OCI-M1 (cell line): ENCODE results near the gene DLG2.

Experiments used
- DNase-seq: peaks from one replicate; lab custom pipeline; 2025; lab: John Stamatoyannopoulos, UW

The DLG2 gene

GRCh38 chr11:83528225-83528624 lies 2098.9 kb downstream of the DLG2 start:
- no peak for DNase-seq

DNA sequence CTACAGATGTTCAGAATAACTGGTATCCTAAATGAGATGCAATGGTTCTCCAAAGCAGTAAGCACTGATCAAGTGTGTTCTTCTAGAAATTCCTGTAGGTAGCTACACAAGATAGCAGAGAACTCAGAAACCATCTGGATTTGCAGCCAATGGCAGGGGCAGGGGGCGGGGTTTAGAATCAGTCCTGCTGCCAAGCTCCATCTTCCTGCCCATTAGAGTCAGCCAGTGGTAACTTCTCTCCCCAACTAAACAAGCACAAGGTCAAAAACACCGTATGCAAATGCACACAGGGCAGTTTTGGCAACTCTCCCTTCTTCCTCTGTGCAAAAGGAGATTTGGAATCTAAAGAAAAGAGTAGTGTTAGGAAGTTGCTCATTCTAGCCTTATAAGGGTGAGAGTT lies 2103.5 kb downstream of the DLG2 start:
- DNase-seq = no peak

DNA sequence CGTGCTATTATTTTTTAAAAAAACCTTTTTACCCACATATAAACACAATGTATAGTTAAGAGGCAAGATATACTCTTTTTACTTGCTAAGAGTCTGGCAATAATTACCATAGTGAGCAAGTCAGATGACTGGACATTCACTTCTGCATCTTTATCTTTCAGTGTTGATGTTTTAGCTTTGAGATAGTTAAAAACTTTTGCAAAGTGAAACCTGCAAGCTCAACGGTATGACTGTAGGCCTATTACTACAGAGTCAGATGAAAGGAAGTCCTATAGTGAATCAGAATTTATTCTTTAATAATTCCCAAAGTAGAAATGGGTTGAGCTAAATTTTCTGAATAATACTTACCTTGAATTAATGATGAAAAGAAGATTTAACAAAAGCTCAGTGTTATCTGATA lies 2104.2 kb downstream of the DLG2 start:
- DNase-seq = no peak

DNA sequence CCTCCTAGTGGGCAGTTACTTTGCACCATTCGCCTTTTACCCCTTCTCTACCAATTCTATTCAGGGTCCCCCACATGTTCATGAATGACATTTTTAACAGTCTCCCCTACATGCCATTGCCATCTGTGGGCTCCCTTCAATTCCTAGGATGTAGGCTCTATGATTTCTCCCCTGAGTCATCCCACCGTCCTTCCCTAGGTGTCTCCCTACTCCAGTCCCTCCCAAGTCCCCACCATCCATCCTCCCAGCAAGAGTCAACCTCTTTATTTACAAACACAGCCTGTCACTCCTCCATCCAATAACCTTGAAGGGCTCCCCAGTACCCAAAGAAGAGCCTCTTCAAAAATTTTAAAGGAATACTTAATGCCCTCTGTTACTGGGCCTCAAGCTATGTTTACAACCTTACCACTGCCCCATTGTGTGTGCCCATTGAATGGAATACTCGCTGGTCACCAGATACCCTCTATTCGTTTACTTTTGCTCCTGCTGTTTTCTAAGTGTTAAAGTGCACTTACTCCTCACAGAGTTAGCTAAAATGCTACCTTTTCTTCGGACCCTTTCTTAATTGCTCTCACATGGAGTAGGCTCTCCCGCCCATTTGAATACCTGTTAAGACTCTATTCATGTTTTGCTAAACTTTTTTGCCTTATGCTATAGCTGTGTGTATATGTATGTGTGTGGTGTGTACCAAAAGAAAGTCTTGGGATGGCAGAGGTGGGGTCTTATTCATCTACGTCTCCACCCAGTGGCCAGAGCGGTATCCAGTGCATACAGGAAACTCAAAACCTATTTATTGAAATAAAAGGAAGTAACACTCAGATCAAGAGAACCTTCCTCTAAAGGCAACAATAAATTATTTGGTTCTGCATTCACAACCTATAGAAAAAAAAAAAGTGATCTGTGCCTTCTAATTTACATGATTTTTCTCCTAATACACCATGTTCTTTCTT lies 2105.2 kb downstream of the DLG2 start:
- peak; percentile 69 for DNase-seq

- DNase-seq = no peak
Measured at GRCh38 chr11:83520849-83521248, 2106.3 kb downstream of the DLG2 start.

DNA sequence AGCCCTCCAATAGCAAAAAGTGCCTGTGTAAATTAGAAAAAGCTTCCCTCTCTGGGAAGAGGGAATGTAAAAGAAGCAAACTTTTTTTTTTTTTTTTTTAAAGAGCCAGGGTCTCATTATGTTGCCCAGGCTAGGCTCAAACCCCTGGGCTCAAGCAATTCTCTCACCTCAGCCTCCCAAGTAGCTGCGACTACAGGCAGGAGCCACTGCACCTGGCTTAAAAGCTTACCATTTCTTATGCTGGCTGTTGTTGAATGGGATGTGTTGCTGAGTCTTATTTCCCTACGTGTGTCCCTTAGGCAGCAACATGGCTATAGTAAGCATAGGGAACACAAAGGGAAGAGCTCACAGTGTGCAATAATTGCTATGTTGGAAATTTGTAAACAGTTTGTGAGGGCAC lies 2115.5 kb downstream of the DLG2 start:
- no peak for DNase-seq

DNA sequence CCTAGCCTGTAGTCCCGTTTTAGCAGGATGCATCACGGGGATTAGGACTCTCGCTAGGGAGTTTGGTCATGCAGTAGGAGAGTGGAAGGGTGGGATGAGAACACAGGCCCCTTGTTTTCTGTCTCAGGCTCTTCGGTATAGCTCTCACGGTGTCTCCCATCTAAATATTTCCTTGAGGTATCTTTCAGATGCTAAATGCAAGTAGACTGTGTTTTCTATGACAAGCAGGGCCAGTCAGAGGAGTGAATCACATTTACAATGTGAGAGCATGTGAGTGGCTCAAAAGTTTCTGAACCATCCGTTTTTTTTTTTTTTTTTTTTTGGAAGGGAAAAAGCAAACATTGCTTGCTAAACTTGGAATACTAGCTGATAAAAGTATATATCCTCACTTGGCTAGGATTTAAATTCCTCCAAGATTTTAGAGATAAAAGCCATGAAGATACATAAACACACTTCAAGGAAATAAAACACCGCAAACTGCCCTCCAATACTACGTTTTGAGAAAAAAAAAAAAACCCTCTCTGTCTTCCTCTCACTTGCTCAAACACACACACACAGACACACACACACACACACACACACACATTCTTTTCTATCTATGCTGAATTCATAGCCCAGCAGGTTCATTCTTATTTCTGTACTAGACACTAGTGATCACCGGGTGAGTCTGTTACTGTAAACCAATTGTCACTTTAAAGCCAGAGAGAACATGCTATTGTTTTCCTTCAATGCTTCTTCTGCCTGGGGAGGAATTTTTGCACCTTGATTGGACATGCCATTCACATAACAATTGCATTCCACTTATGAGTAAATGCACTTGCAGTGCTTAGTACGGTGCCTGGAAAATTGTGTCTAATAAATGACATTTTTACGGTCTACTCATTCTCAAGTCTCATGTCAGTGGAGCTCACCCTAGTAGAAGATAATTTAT lies 2116.3 kb downstream of the DLG2 start:
- DNase-seq = no peak

DNA sequence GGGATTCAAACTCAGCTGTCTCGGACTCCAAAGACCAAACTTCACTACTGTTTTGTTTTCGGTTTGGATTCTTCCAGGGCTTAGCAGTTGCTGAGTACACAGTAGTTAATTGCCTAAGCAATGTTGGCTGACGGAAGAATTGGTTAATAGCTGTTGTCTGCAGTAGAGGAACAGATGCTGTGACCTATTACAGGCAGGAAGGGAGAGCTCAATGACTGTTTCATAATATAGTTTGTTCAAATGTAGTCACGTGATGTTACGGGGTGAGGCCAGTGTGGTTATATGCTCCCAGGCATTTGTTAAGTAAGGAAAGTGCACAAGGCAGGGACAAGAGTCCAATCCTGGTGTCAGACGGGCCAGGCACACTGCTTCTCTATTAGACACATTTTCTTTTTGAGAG lies 2118.3 kb downstream of the DLG2 start:
- no peak for DNase-seq

GRCh38 chr11:83502041-83502440 lies 2125.1 kb downstream of the DLG2 start:
- DNase-seq = no peak

GRCh38 chr11:83493917-83494316 lies 2133.2 kb downstream of the DLG2 start:
- no peak for DNase-seq

- no peak for DNase-seq
Measured at GRCh38 chr11:83493034-83493433, 2134.1 kb downstream of the DLG2 start.

GRCh38 chr11:83483808-83484207 lies 2143.3 kb downstream of the DLG2 start:
- no peak for DNase-seq

DNA sequence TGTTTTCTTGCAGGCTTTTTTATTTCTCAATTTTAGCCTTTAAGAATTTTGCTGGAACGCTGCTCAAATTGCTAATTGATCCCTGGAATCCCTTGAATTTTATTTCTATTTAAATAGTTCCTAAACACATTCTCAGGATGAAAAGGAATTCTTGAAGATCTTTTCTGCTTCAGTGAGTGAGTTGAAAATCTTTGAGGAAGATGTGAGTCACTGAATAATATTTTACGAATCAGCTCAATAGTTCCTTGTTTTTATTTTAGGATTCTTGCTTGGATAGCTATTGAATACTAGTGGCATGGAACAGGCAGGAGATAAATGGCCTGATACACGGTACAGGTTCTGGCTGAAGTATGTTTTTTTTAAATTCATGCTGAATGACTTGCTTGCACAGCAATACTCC lies 2146.3 kb downstream of the DLG2 start:
- no peak for DNase-seq

GRCh38 chr11:83480251-83480650 lies 2146.9 kb downstream of the DLG2 start:
- peak; percentile 93 for DNase-seq

GRCh38 chr11:83477772-83478171 lies 2149.4 kb downstream of the DLG2 start:
- no peak for DNase-seq

GRCh38 chr11:83475760-83476159 lies 2151.4 kb downstream of the DLG2 start:
- DNase-seq = no peak

DNA sequence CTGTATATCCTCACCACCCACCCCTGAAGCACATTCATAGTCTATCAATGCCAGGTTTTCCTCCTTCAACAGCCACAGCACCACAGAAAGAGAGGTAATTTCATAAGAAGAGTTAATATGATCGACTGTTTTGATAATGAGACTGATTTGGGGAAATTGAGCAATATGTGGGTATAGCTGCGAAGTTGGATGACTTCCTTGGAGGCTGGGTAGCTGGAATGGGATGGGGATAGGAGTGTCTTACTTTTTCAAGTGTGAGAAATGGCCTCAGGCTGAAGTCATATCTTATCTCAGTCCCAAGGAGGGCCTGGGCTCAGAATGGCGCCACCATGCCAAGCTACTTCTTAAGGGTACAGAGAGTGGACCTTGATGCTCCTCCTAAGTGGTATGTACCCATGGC lies 2153.4 kb downstream of the DLG2 start:
- DNase-seq = no peak

DNA sequence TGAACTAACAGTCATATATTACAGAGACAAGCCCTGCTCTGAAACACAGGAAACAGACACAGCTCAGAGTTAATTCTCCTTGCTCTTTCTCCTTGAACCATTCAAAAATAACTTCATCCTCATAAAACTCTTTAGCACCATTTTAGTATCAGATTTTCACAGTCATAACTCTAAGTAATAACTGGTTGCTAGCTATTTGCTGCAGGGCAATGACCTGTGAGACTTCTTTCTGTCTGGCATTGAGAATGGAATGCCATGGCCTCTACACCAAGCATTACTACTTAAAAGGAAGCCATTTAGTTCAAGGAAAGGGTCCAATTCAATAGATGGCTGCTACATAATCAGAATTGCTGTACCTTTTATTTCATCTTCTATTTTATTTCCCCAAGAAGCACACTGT lies 2154.3 kb downstream of the DLG2 start:
- DNase-seq = no peak

- DNase-seq = no peak
Measured at GRCh38 chr11:83471831-83472727, 2155.1 kb downstream of the DLG2 start.

GRCh38 chr11:83467837-83468236 lies 2159.3 kb downstream of the DLG2 start:
- DNase-seq = no peak

- no peak for DNase-seq
Measured at GRCh38 chr11:83464160-83464944, 2162.8 kb downstream of the DLG2 start.
